SK-N-DZ (cell line): ENCODE measurements around the gene LAPTM5.
"Not testable (repeated sequence)": the region's sequence is repeated elsewhere in the genome, so short reads cannot be mapped to it uniquely, and the experiment has no call there.

Experiments
- DNase-seq: peaks from one replicate; pipeline ENCODE4 v3.0.0-alpha.2; 2015; ENCODE audit warnings: low spot score

Gene LAPTM5

GRCh38 chr1:30697571-30698376 lies 59.8 kb downstream of the LAPTM5 start:
- DNase-seq, result no peak

- DNase-seq, result no peak
These were observed 60.7 kb downstream of the LAPTM5 start for GRCh38 chr1:30696831-30697230.

- no peak for DNase-seq
These were observed 62.1 kb downstream of the LAPTM5 start for GRCh38 chr1:30695439-30695841.

GRCh38 chr1:30694280-30695175 lies 63.0 kb downstream of the LAPTM5 start:
- no peak for DNase-seq

- no peak for DNase-seq
These were observed 63.8 kb downstream of the LAPTM5 start for GRCh38 chr1:30693822-30694221.

- DNase-seq, result no peak
These were observed 64.2 kb downstream of the LAPTM5 start for GRCh38 chr1:30693366-30693765.

- DNase-seq, result no peak
These were observed 64.6 kb downstream of the LAPTM5 start for GRCh38 chr1:30692948-30693301.

GRCh38 chr1:30692201-30692947 lies 65.2 kb downstream of the LAPTM5 start:
- DNase-seq, result no peak

GRCh38 chr1:30691480-30691879 lies 66.1 kb downstream of the LAPTM5 start:
- DNase-seq, result no peak

GRCh38 chr1:30689901-30690645 lies 67.5 kb downstream of the LAPTM5 start:
- DNase-seq, result no peak

- no peak for DNase-seq
These were observed 68.4 kb downstream of the LAPTM5 start for GRCh38 chr1:30688920-30689794.

GRCh38 chr1:30688516-30688915 lies 69.1 kb downstream of the LAPTM5 start:
- DNase-seq, result not testable (repeated sequence)

GRCh38 chr1:30687886-30688285 lies 69.7 kb downstream of the LAPTM5 start:
- DNase-seq, result no peak

- no peak for DNase-seq
These were observed 71.2 kb downstream of the LAPTM5 start for GRCh38 chr1:30686236-30686935.

GRCh38 chr1:30685796-30686165 lies 71.8 kb downstream of the LAPTM5 start:
- DNase-seq, result no peak

- no peak for DNase-seq
These were observed 72.4 kb downstream of the LAPTM5 start for GRCh38 chr1:30684881-30685795.

- no peak for DNase-seq
These were observed 73.3 kb downstream of the LAPTM5 start for GRCh38 chr1:30684259-30684658.

GRCh38 chr1:30683699-30684098 lies 73.9 kb downstream of the LAPTM5 start:
- DNase-seq, result no peak
